GM18526 (cell line): Measurements from ENCODE around the gene TMEM163.

Experiments
- POLR2A ChIP-seq: IDR thresholded peaks from 3 replicates; pipeline ENCODE4 v1.6.1; 2011; ENCODE audit not compliant: insufficient read length; ENCODE audit errors: extremely low read depth

TMEM163 gene

DNA sequence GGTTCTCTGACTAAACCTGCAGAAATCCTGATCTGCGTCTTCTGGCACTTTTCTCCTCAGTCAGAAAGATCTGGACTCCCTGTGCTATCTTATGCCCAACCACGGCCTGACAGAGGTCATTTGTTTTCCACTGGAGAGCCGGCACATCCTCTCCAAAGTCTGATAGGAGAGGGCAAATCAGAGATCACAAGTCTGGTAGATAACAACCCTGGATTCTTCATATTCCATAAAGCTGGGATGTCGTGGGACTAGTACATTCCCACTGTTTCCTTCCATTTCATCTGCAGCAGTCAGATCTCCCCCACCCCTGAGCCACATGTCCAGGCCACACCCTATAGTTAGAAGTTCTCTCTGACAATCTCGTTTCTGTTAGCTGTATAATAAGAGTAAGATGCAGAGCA is 308.0 kb downstream of the TMEM163 start:
- TF ChIP-seq POLR2A: no peak

DNA sequence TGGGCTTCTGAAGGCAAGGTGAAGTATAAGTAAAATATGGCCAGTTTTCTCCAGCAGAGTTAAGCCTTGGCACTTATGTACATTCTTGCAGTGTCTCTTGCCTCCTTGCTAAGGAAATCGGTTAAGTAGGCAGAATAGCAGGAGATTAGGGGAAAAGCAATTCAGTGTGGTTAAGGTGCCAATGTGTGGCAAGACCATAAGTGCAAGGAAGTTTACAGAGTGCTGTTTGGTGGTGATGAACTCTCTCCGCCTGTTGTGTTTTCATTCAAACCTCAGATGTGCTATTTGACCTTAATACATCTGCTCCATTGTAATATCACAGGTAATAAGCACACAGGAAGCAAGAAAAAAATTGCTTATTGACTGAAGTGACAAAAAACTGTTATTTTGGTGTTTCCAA is 308.8 kb downstream of the TMEM163 start:
- TF ChIP-seq POLR2A: no peak

- no peak for TF ChIP-seq POLR2A
Measured at GRCh38 chr2:134408791-134409190, 310.0 kb downstream of the TMEM163 start.

GRCh38 chr2:134408386-134408785 is 310.4 kb downstream of the TMEM163 start:
- no peak for TF ChIP-seq POLR2A

DNA sequence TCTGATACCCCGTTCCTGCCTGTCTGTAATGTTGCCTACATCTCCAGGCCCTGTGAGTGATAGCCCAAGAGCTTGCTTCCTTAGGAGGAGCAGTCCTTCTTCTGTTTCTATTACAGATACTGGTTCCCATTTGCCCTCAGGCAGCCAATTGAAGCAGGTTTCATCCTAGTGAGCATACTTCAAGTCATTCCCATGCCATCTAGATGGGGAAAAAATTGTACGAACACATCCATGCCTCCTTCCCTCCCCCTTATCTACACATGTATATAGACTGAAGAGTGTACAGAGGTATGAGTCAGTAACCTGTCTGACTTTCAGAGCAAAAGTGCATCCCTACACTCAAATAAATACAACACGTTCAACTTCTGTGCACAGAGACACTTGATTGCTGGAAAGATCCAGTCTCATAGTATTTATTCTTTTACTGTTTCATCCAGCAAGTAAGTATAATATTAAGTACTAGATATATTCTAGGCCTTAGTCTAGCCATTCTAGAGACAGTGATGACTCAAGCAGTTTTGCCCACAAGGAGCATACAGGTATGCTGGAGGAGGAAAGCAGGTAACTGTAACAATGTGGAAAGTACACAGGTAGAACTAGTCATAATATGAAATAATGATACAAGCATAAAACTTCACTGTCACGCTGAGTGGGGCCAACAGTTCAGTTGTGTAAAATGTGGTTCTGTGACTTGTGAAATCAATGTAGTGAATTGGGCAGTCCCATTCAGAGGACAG is 311.5 kb downstream of the TMEM163 start:
- no peak for TF ChIP-seq POLR2A

GRCh38 chr2:134406736-134407135 is 312.1 kb downstream of the TMEM163 start:
- TF ChIP-seq POLR2A: no peak

DNA sequence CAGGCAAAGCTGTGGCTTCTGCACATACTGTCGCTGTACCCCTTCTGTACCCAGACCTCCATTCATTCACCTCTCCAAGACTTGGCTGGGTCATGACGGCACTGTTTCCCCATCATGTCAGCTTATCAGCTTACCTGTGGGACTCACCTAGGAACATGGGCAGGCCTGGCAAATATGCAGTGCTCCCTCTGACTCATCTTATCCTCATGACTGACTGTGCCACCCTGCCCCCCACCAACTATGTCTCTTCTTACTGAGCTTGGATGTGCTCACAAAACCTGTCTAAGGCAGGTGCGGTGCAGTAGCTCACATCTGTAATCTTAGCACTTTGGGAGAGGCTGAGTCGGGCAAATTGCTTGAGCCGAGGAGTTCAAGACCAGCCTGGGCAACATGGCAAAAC is 312.5 kb downstream of the TMEM163 start:
- TF ChIP-seq POLR2A: no peak
